ENCODE results near the gene KRTAP10-9. TPM values are rescaled to one million over a fixed set of nuclear protein-coding genes. Genes with fewer than 3 reads are reported as not detected.

KRTAP10-9 gene
- total RNA-seq, 1 donor from 2014 or later = not detected

DNA sequence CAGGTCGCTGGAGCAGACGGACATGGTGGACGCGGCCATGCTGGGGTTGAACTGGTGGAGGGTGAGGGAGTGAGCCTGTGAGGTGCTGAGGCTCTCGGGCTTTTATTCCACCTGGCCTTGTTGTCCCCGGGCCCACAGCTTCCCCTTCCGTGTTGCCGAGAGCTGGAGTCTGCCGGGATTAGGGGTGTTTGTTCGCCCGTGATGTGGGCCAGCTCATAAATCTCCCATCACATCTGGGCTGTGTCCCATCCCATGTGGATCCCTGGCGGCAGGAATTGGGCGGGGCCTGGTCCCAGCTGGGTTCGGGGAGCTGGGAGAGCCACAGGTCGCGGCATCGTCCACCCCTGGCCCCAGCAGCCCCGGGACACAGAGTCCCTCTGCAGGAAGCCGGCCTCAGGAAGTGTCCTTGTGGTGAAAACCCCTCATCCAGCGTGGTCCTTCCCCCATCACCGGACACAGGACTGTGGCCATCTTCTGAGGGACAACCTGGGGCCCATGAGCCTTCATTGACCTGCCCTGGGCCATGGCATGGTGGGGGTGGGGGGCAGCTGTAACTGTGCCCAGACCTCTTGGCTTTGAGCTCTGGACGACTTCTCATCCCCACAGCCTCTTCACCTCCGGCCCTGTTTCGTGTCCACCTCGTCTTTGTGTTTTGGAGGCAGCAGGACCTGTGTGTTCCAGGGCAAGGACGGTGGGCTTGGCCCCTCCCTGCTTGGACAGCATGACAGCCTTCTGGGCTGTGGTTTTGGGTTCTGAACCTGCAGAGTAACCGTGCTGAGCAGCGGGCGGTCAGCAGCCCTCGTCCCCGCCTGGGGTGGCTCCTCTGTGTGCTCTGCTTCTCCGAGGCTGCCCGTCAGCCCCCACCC, 34.2 kb upstream of the KRTAP10-9 start, which contains the start of gene KRTAP10-6:
KRTAP10-6 (minus strand) TSS at position 60 of the 866 bp plus-strand sequence; CDS start at position 39, 21 bp downstream.
- no peak within 1 kb of the TSS for H3K4me3 Mint-ChIP-seq (ENCODE audit: unreplicated experiment)
- no peaks in the 10 kb centered on the region for H3K9me3 Mint-ChIP-seq (ENCODE audit: unreplicated experiment)
- H3K27me3 Mint-ChIP-seq (ENCODE audit: unreplicated experiment) = peaks cover 5% of the 10 kb centered on the region
- H3K36me3 Mint-ChIP-seq (ENCODE audit: low read depth, unreplicated experiment) = no peaks in the 10 kb centered on the region
- no peak within 1 kb of the TSS for H3K27ac Mint-ChIP-seq (ENCODE audit: unreplicated experiment)
- H3K4me1 Mint-ChIP-seq (ENCODE audit: unreplicated experiment) = peaks cover 2% of the 10 kb centered on the region
- DNase-seq (ENCODE audit: low spot score) = no peak
- no peak for TF ChIP-seq CTCF (IDR thresholded peaks at IDR 0.05; ENCODE audit: unreplicated experiment)

GRCh38 chr21:44593598-44594405, 33.1 kb upstream of the KRTAP10-9 start:
- peaks cover 5% of the 10 kb centered on the region for H3K27me3 Mint-ChIP-seq (ENCODE audit: unreplicated experiment)
- no peaks in the 10 kb centered on the region for H3K9me3 Mint-ChIP-seq (ENCODE audit: unreplicated experiment)
- no peaks in the 10 kb centered on the region for H3K36me3 Mint-ChIP-seq (ENCODE audit: low read depth, unreplicated experiment)
- no peak overlapping the region for H3K27ac Mint-ChIP-seq (ENCODE audit: unreplicated experiment)
- TF ChIP-seq CTCF (IDR thresholded peaks at IDR 0.05; ENCODE audit: unreplicated experiment) = no peak
- peaks cover 5% of the 10 kb centered on the region for H3K4me1 Mint-ChIP-seq (ENCODE audit: unreplicated experiment)
- no peak for DNase-seq (ENCODE audit: low spot score)
- no peak overlapping the region for H3K4me3 Mint-ChIP-seq (ENCODE audit: unreplicated experiment)

GRCh38 chr21:44594406-44594916, 32.4 kb upstream of the KRTAP10-9 start:
- Mint-ChIP-seq H3K27me3 (ENCODE audit: unreplicated experiment) (peaks cover 5% of the 10 kb centered on the region), H3K4me1 (ENCODE audit: unreplicated experiment) (peaks cover 5% of the 10 kb centered on the region), H3K36me3 (ENCODE audit: low read depth, unreplicated experiment) (no peaks in the 10 kb centered on the region), H3K27ac (ENCODE audit: unreplicated experiment) (no peak overlapping the region), H3K9me3 (ENCODE audit: unreplicated experiment) (no peaks in the 10 kb centered on the region), H3K4me3 (ENCODE audit: unreplicated experiment) (no peak overlapping the region)
- no peak for DNase-seq (ENCODE audit: low spot score)
- TF ChIP-seq CTCF (IDR thresholded peaks at IDR 0.05; ENCODE audit: unreplicated experiment) = no peak

DNA sequence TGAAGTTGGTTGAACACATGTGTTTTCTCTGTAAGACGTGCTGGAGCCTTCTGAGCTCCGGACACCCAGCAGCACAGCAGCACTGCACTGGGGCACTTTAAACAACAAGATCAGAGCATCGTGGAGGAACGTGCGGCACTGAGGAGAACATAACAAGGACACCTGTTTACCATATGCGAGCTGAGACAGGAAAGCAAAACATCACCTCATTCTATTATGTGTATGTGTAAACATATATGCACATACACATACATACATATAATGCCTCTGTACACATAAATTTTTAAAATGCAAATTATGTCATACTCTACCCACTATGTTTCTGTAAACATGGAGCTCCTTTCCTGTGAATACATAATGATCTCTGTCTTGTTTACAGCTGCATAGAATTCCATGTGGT, 31.4 kb upstream of the KRTAP10-9 start:
- Mint-ChIP-seq H3K9me3 (ENCODE audit: unreplicated experiment) (no peaks in the 10 kb centered on the region), H3K4me3 (ENCODE audit: unreplicated experiment) (no peak overlapping the region), H3K4me1 (ENCODE audit: unreplicated experiment) (peaks cover 5% of the 10 kb centered on the region), H3K36me3 (ENCODE audit: low read depth, unreplicated experiment) (no peaks in the 10 kb centered on the region), H3K27me3 (ENCODE audit: unreplicated experiment) (peaks cover 6% of the 10 kb centered on the region), H3K27ac (ENCODE audit: unreplicated experiment) (no peak overlapping the region)
- DNase-seq (ENCODE audit: low spot score) = no peak
- no peak for TF ChIP-seq CTCF (IDR thresholded peaks at IDR 0.05; ENCODE audit: unreplicated experiment)
